Measurements from ENCODE around the gene KRTAP2-3. TPM values are rescaled to one million over a fixed set of nuclear protein-coding genes. Genes with fewer than 3 reads are reported as not detected.
"Not testable (repeated sequence)": the region's sequence is repeated elsewhere in the genome, so short reads cannot be mapped to it uniquely, and the experiment has no call there.

The KRTAP2-3 gene
- total RNA-seq, 2 donors from 2014 or later: not detected

GRCh38 chr17:41058741-41059140, 1.2 kb downstream of the KRTAP2-3 start:
- WGBS, 2 experiments (ENCODE audit: insufficient coverage in 1 of 2, insufficient read length in 1 of 2): 93 to 100% methylated on average over 1 to 5 of the region's 5 CpGs
- H3K4me1 Mint-ChIP-seq: peaks cover 3% of the 10 kb centered on the region
- no peaks in the 10 kb centered on the region for H3K36me3 Mint-ChIP-seq (ENCODE audit: low read depth)
- H3K27ac Mint-ChIP-seq: no peak overlapping the region
- Histone ChIP-seq H3K4me3 (ENCODE audit: low read length) (no peak overlapping the region), H3K4me1 (ENCODE audit: control insufficient read depth, insufficient read depth, low read length) (no peaks in the 10 kb centered on the region), H3K27me3 (ENCODE audit: control insufficient read depth, insufficient read depth, low read length, poor library complexity, severe bottlenecking) (no peaks in the 10 kb centered on the region), H3K9ac (ENCODE audit: extremely low read depth, low read length, poor library complexity, severe bottlenecking) (no peak overlapping the region), H3K9me3 (ENCODE audit: control insufficient read depth, low read length) (peaks cover 7% of the 10 kb centered on the region), H3K36me3 (ENCODE audit: control insufficient read depth, insufficient read depth, low read length) (no peaks in the 10 kb centered on the region), H3K27ac (ENCODE audit: low read depth, low read length) (no peak overlapping the region)
- H3K4me3 Mint-ChIP-seq: no peak overlapping the region
- DNase-seq: no peak
- H3K27me3 Mint-ChIP-seq (ENCODE audit: insufficient read depth): no peaks in the 10 kb centered on the region
- no peak for TF ChIP-seq CTCF (conservative IDR thresholded peaks at IDR 0.05)
- peaks cover 7% of the 10 kb centered on the region for H3K9me3 Mint-ChIP-seq

GRCh38 chr17:41057547-41057946, 2.4 kb downstream of the KRTAP2-3 start:
- H3K27me3 Mint-ChIP-seq (ENCODE audit: insufficient read depth): no peaks in the 10 kb centered on the region
- no CpG with 5 or more reads among the region's 1 CpG for WGBS, 2 experiments (ENCODE audit: insufficient coverage in 1 of 2, insufficient read length in 1 of 2)
- H3K4me3 ChIP-seq (ENCODE audit: low read length): no peak overlapping the region
- peaks cover 3% of the 10 kb centered on the region for H3K4me1 Mint-ChIP-seq
- H3K27me3 ChIP-seq (ENCODE audit: control insufficient read depth, insufficient read depth, low read length, poor library complexity, severe bottlenecking): no peaks in the 10 kb centered on the region
- no peaks in the 10 kb centered on the region for H3K36me3 ChIP-seq (ENCODE audit: control insufficient read depth, insufficient read depth, low read length)
- H3K36me3 Mint-ChIP-seq (ENCODE audit: low read depth): no peaks in the 10 kb centered on the region
- no peak overlapping the region for H3K27ac ChIP-seq (ENCODE audit: low read depth, low read length)
- no peak for TF ChIP-seq CTCF (conservative IDR thresholded peaks at IDR 0.05)
- peaks cover 7% of the 10 kb centered on the region for H3K9me3 Mint-ChIP-seq
- no peak overlapping the region for H3K9ac ChIP-seq (ENCODE audit: extremely low read depth, low read length, poor library complexity, severe bottlenecking)
- H3K4me3 Mint-ChIP-seq: no peak overlapping the region
- no peak for DNase-seq
- H3K27ac Mint-ChIP-seq: no peak overlapping the region
- H3K9me3 ChIP-seq (ENCODE audit: control insufficient read depth, low read length): peaks cover 7% of the 10 kb centered on the region
- H3K4me1 ChIP-seq (ENCODE audit: control insufficient read depth, insufficient read depth, low read length): no peaks in the 10 kb centered on the region

- not testable (repeated sequence) for H3K4me3 Mint-ChIP-seq; H3K4me1 Mint-ChIP-seq; H3K27me3 ChIP-seq (ENCODE audit: control insufficient read depth, insufficient read depth, low read length, poor library complexity, severe bottlenecking); DNase-seq; H3K27ac Mint-ChIP-seq; H3K27me3 Mint-ChIP-seq (ENCODE audit: insufficient read depth); H3K9me3 ChIP-seq (ENCODE audit: control insufficient read depth, low read length); H3K27ac ChIP-seq (ENCODE audit: low read depth, low read length); H3K36me3 ChIP-seq (ENCODE audit: control insufficient read depth, insufficient read depth, low read length); H3K4me1 ChIP-seq (ENCODE audit: control insufficient read depth, insufficient read depth, low read length); H3K4me3 ChIP-seq (ENCODE audit: low read length); H3K36me3 Mint-ChIP-seq (ENCODE audit: low read depth); H3K9me3 Mint-ChIP-seq; H3K9ac ChIP-seq (ENCODE audit: extremely low read depth, low read length, poor library complexity, severe bottlenecking)
- WGBS, 2 experiments (ENCODE audit: insufficient coverage in 1 of 2, insufficient read length in 1 of 2): 100% methylated on average over 1 of the region's 6 CpGs; no CpG with 5 or more reads in 1 of the 2 experiments
Observed at GRCh38 chr17:41055130-41055529, 4.8 kb downstream of the KRTAP2-3 start, which contains the start of gene KRTAP2-2. Gene KRTAP2-2, minus strand, starts transcription at chr17:41055230. Its CDS starts 19 bp downstream, at chr17:41055211.

GRCh38 chr17:41054556-41054955, 5.4 kb downstream of the KRTAP2-3 start:
- not testable (repeated sequence) for H3K9me3 ChIP-seq (ENCODE audit: control insufficient read depth, low read length); H3K9me3 Mint-ChIP-seq; H3K36me3 ChIP-seq (ENCODE audit: control insufficient read depth, insufficient read depth, low read length); H3K27me3 ChIP-seq (ENCODE audit: control insufficient read depth, insufficient read depth, low read length, poor library complexity, severe bottlenecking); DNase-seq; H3K4me1 Mint-ChIP-seq; H3K4me3 Mint-ChIP-seq; H3K9ac ChIP-seq (ENCODE audit: extremely low read depth, low read length, poor library complexity, severe bottlenecking); H3K36me3 Mint-ChIP-seq (ENCODE audit: low read depth); H3K27ac Mint-ChIP-seq; H3K4me3 ChIP-seq (ENCODE audit: low read length); H3K27ac ChIP-seq (ENCODE audit: low read depth, low read length); H3K27me3 Mint-ChIP-seq (ENCODE audit: insufficient read depth); H3K4me1 ChIP-seq (ENCODE audit: control insufficient read depth, insufficient read depth, low read length)
- 92 to 100% methylated on average over 2 to 6 of the region's 9 CpGs for WGBS, 2 experiments (ENCODE audit: insufficient coverage in 1 of 2, insufficient read length in 1 of 2)

Data from endodermal cell (in vitro differentiated cells).